Keratinocyte (primary cell): ENCODE data around the gene AQP5. TPM values are rescaled to one million over a fixed set of nuclear protein-coding genes. Genes with fewer than 3 reads are reported as not detected.

ENCODE experiments used
- DNase-seq: peaks from one replicate; pipeline ENCODE4 v3.0.0-alpha.2; 2011; ENCODE audit warnings: low read depth, missing footprints, low spot score
- FAIRE-seq: peaks from 2 replicates; lab custom pipeline; 2011; peaks lifted over from hg19 to GRCh38; lab: Jason Lieb, UNC
- H2AFZ ChIP-seq: 2 replicates; pipeline ENCODE4 v1.6.0; 2012; ENCODE audit warnings: low read length, control low read depth, inconsistent platforms; ENCODE audit not compliant: control insufficient read depth
- H3K27ac ChIP-seq: 2 replicates; pipeline ENCODE4 v1.5.1; 2011; ENCODE audit warnings: low read length; ENCODE audit not compliant: control insufficient read depth, insufficient read depth
- H3K27me3 ChIP-seq: 3 replicates; pipeline ENCODE4 v1.6.0; 2011; ENCODE audit warnings: low read length; ENCODE audit not compliant: control insufficient read depth, insufficient read depth; ENCODE audit errors: extremely low read depth
- H3K36me3 ChIP-seq, 2 experiments: 2 replicates in 1 of 2; 3 replicates in 1 of 2; pipeline ENCODE4 v1.5.1; 2011; ENCODE audit warnings: low read length in 2 of 2, mild to moderate bottlenecking in 1 of 2; ENCODE audit not compliant: control insufficient read depth in 2 of 2, insufficient read depth in 2 of 2; ENCODE audit errors: extremely low read depth in 1 of 2
- H3K4me1 ChIP-seq: 3 replicates; pipeline ENCODE4 v1.5.1; 2011; ENCODE audit warnings: low read length; ENCODE audit not compliant: control insufficient read depth, insufficient read depth; ENCODE audit errors: extremely low read depth
- H3K4me2 ChIP-seq: 3 replicates; pipeline ENCODE4 v1.6.0; 2011; ENCODE audit warnings: low read depth, low read length; ENCODE audit not compliant: control insufficient read depth, insufficient read depth; ENCODE audit errors: extremely low read depth
- H3K4me3 ChIP-seq, 3 experiments: fragments of 200-600 bp in 1 of 3; sonication (generic) in 1 of 3; 2 replicates in 2 of 3; 3 replicates in 1 of 3; pipeline ENCODE4 v1.5.1; 2011 to 2016; ENCODE audit warnings: low read length in 3 of 3, mild to moderate bottlenecking in 3 of 3, control low read depth in 2 of 3, inconsistent platforms in 1 of 3, low read depth in 1 of 3, mixed read lengths in 1 of 3, mixed run types in 1 of 3, moderate library complexity in 1 of 3; ENCODE audit not compliant: control insufficient read depth in 2 of 3, insufficient read depth in 2 of 3; ENCODE audit errors: extremely low read depth in 1 of 3
- H3K79me2 ChIP-seq: 2 replicates; pipeline ENCODE4 v1.6.0; 2012; ENCODE audit warnings: low read length; ENCODE audit not compliant: control insufficient read depth, insufficient read depth
- H3K9ac ChIP-seq: 3 replicates; pipeline ENCODE4 v1.6.0; 2011; ENCODE audit warnings: low read length; ENCODE audit not compliant: control insufficient read depth, insufficient read depth; ENCODE audit errors: extremely low read depth
- H3K9me1 ChIP-seq: 3 replicates; pipeline ENCODE4 v1.6.0; 2011; ENCODE audit warnings: low read length; ENCODE audit not compliant: control insufficient read depth, insufficient read depth; ENCODE audit errors: extremely low read depth
- H3K9me3 ChIP-seq: 2 replicates; pipeline ENCODE4 v1.5.1; 2012; ENCODE audit warnings: low read depth, low read length; ENCODE audit not compliant: control insufficient read depth
- H4K20me1 ChIP-seq: 3 replicates; pipeline ENCODE4 v1.6.0; 2011; ENCODE audit warnings: low read length; ENCODE audit not compliant: control insufficient read depth, insufficient read depth; ENCODE audit errors: extremely low read depth
- CTCF ChIP-seq, 3 experiments: IDR thresholded peaks in 1 of 3; conservative IDR thresholded peaks in 1 of 3; optimal IDR thresholded peaks in 1 of 3; 2 replicates in 2 of 3; 3 replicates in 1 of 3; pipeline versions ENCODE3 to v1.5.1; 2011; ENCODE audit warnings: low read length in 3 of 3, mild to moderate bottlenecking in 3 of 3, moderate library complexity in 2 of 3, control low read depth in 1 of 3, inconsistent platforms in 1 of 3; ENCODE audit not compliant: insufficient read depth in 2 of 3; ENCODE audit errors: extremely low read depth in 1 of 3
- EZH2 ChIP-seq: IDR thresholded peaks from one replicate; pipeline ENCODE4 v1.6.1; 2012; ENCODE audit warnings: inconsistent platforms, mild to moderate bottlenecking, low read length, moderate library complexity
- dilution Hi-C: fragments of 300-500 bp; cut with MboI; formaldehyde crosslinking; loops from one replicate; pipeline ENCODE4 v1.7.0; 2020; ENCODE audit warnings: low sequenced_read_pairs; ENCODE audit not compliant: extremely low pct_ligation_motif_present
- polyA plus RNA-seq, 5 experiments: library from polyadenylated mRNA; depleted of rRNA in 3 of 5; stranded (reverse) in 3 of 5; stranded (forward) in 1 of 5; unstranded in 1 of 5; fragments of >200 nt; gene quantifications; 1 replicate in 1 of 5; 2 replicates in 3 of 5; 3 replicates in 1 of 5; pipeline versions ENCODE4 v1.2.1 to v1.2.3, GENCODE V29; 2011 to 2012; ENCODE audit warnings: missing spikeins in 2 of 5, low read depth in 1 of 5, low replicate concordance in 1 of 5

AQP5 gene
- polyA plus RNA-seq, 1 donor (not counting 4 experiments of a cell fraction or from before 2014, with no cell fraction given) = not detected

GRCh38 chr12:49972641-49973360, 11.1 kb downstream of the AQP5 start, which contains the start of gene AQP6:
AQP6 (plus strand) TSS chr12:49972947; CDS start chr12:49973174, 227 bp downstream.
- Histone ChIP-seq H3K27me3 (no peaks in the 10 kb centered on the region), H3K9ac (no peak within 1 kb of the TSS), H3K9me1 (no peaks in the 10 kb centered on the region), H3K9me3 (no peaks in the 10 kb centered on the region), H3K36me3 (no peaks in the 10 kb centered on the region), H3K79me2 (no peaks in the 10 kb centered on the region), H3K4me3 (no peak within 1 kb of the TSS), H2AFZ (no peak within 1 kb of the TSS), H3K27ac (no peak within 1 kb of the TSS), H3K4me2 (no peak within 1 kb of the TSS), H4K20me1 (no peaks in the 10 kb centered on the region), H3K4me1 (peaks cover 14% of the 10 kb centered on the region)
- TF ChIP-seq CTCF (optimal IDR thresholded peaks at IDR 0.05 in 1 of 3, IDR thresholded peaks at IDR 0.05 in 1 of 3, conservative IDR thresholded peaks at IDR 0.05 in 1 of 3; ENCODE audit: extremely low read depth in 1 of 3, insufficient read depth in 2 of 3, low read length in 3 of 3) (no peak), EZH2 (no peak)
- FAIRE-seq (no peak), DNase-seq (no peak)
- dilution Hi-C loops = no loop called here

GRCh38 chr12:49973361-49973830, 11.7 kb downstream of the AQP5 start:
- Histone ChIP-seq H3K79me2 (no peaks in the 10 kb centered on the region), H3K4me1 (peaks cover 12% of the 10 kb centered on the region), H3K9ac (no peak overlapping the region), H4K20me1 (no peaks in the 10 kb centered on the region), H3K9me1 (no peaks in the 10 kb centered on the region), H3K9me3 (no peaks in the 10 kb centered on the region), H3K27ac (no peak overlapping the region), H3K36me3 (no peaks in the 10 kb centered on the region), H3K4me2 (no peak overlapping the region), H2AFZ (no peak overlapping the region), H3K27me3 (no peaks in the 10 kb centered on the region), H3K4me3 (no peak overlapping the region)
- FAIRE-seq (no peak), DNase-seq (no peak)
- no peak for TF ChIP-seq EZH2
- TF ChIP-seq CTCF (optimal IDR thresholded peaks at IDR 0.05 in 1 of 3, IDR thresholded peaks at IDR 0.05 in 1 of 3, conservative IDR thresholded peaks at IDR 0.05 in 1 of 3; ENCODE audit: extremely low read depth in 1 of 3, insufficient read depth in 2 of 3, low read length in 3 of 3) = no peak
- dilution Hi-C loops = no loop called here
